ENCODE measurements around the gene LRRC8D.

Gene LRRC8D

DNA sequence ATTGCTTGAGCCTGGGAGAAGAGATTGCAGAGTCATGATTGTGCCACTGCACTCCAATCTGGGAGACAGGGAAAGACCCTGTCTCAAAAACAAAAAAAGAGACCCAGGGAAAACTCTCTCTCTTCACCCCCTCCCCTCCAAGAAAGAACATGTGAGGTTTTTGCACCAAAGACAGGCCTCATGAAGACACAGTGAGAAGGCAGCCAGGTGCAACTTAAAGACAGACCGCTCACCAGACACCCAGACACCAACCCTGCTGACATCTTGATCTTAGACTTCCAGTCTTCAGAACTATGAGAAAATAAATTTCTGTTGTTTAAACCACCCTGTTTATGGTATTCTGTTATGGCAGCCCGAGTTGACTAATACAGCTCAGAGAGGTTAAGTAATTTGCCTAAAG, 13.3 kb upstream of the LRRC8D start:
- Histone ChIP-seq H3K9me3 (ENCODE audit: control insufficient read depth, insufficient read depth, low read length) (no peaks in the 10 kb centered on the region), H3K27me3 (ENCODE audit: control insufficient read depth, insufficient read depth, low read length) (no peaks in the 10 kb centered on the region), H3K4me3 (ENCODE audit: low read length) (no peak overlapping the region), H3K27ac (ENCODE audit: low read length) (no peak overlapping the region), H3K36me3 (ENCODE audit: control insufficient read depth, insufficient read depth, low read length) (no peaks in the 10 kb centered on the region), H3K4me1 (ENCODE audit: control insufficient read depth, insufficient read depth, low read length) (peaks cover 7% of the 10 kb centered on the region)
- DNase-seq (ENCODE audit: low read depth, low spot score), result no peak
- WGBS (ENCODE audit: insufficient coverage, insufficient read length), result no CpG with 5 or more reads among the region's 2 CpGs

DNA sequence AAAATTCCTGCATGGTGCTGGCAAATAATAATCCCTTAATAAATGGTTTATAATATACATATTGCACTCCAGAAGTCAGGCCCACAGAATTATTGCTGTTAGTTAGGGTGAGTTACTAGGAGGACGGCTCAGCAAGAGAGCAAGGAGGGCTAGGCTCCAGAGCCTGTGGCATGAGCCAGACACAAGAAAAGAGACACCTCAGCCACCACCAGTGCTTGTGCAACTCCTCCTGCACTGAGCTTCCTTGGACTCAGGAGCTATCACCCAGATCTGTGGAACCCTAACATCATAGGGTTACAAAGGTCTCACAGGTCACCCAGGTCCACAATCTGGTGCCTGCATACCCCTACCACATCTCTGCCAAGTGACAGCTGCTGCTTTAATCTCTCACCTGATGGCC, 12.8 kb upstream of the LRRC8D start:
- WGBS (ENCODE audit: insufficient coverage, insufficient read length), result no CpG with 5 or more reads among the region's 1 CpG
- H3K4me1 ChIP-seq (ENCODE audit: control insufficient read depth, insufficient read depth, low read length), result peaks cover 7% of the 10 kb centered on the region
- no peak overlapping the region for H3K27ac ChIP-seq (ENCODE audit: low read length)
- H3K27me3 ChIP-seq (ENCODE audit: control insufficient read depth, insufficient read depth, low read length), result no peaks in the 10 kb centered on the region
- no peak overlapping the region for H3K4me3 ChIP-seq (ENCODE audit: low read length)
- no peak for DNase-seq (ENCODE audit: low read depth, low spot score)
- H3K9me3 ChIP-seq (ENCODE audit: control insufficient read depth, insufficient read depth, low read length), result no peaks in the 10 kb centered on the region
- no peaks in the 10 kb centered on the region for H3K36me3 ChIP-seq (ENCODE audit: control insufficient read depth, insufficient read depth, low read length)

DNA sequence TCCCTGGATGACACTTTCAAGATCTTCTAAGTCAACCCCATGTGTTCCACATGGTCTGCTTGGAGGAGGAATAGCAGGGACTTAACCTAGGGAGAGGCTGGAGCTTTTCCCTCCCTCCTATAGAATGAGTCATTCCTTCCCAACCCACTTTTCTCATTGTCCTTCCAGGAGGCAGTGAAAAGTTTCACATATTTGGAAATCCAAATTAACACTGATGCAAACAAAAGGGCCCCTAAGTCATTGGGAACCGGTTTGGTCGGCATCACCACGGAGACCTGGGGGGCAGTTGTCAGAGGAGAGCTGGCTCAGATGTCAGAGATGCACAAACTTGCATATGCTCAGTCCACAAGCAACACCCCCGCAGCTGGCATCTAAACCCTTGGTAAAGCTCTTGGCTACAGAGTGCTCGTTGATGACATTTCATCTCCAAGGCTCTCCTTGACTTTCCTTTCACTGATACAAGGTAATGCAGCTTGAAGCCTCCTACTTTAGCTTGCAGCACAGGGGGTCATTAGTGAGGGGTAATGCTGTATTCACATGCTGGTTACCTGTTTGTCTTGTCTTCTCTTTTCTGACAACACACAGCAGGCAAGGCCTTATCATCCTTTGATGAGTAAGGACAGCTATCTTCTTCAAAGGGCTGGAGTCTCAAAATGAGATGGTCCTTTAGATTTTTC, 12.3 kb upstream of the LRRC8D start:
- no peak for DNase-seq (ENCODE audit: low read depth, low spot score)
- Histone ChIP-seq H3K27ac (ENCODE audit: low read length) (no peak overlapping the region), H3K4me1 (ENCODE audit: control insufficient read depth, insufficient read depth, low read length) (peaks cover 7% of the 10 kb centered on the region), H3K9me3 (ENCODE audit: control insufficient read depth, insufficient read depth, low read length) (no peaks in the 10 kb centered on the region), H3K4me3 (ENCODE audit: low read length) (no peak overlapping the region), H3K27me3 (ENCODE audit: control insufficient read depth, insufficient read depth, low read length) (no peaks in the 10 kb centered on the region), H3K36me3 (ENCODE audit: control insufficient read depth, insufficient read depth, low read length) (no peaks in the 10 kb centered on the region)
- WGBS (ENCODE audit: insufficient coverage, insufficient read length), result no CpG with 5 or more reads among the region's 5 CpGs

DNA sequence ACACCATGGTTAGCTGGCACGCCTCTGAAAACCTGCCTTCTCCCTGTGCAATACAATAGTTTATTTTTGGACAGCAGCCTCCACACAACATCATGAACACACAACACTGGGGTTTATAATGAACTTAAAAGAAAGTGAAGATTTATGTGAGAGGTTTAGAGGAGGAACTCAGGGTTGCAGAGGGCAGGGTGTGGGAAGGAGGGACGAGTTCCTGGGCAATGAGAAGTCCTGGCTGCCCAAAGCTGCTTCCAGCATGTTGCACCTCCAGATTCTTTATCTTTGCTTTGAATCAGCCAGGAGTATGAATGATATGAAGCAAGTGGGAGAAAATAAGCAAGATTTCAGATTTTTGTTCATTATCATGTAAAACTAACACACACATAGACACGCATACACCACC, 11.3 kb upstream of the LRRC8D start:
- H3K36me3 ChIP-seq (ENCODE audit: control insufficient read depth, insufficient read depth, low read length), result no peaks in the 10 kb centered on the region
- WGBS (ENCODE audit: insufficient coverage, insufficient read length), result 100% methylated on average over 1 of the region's 3 CpGs
- DNase-seq (ENCODE audit: low read depth, low spot score), result no peak

DNA sequence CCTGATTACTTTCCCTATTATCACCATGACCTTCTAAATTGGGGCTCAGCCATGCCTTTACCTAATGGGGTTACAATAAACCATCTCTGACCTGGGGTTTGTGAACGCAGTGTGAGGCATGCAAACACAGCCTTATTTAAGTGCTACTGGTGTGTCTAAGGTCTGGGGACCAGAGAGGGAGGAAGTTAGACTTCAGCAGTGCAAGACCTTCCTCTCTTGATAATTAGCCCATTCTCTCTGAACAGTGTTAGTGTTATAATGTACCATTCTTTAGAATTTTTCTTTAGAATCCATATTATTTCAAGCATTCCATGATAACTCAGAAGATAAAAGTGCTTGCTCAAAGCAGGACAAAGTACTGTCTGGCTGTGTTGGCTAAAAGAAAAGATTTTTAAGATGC, 10.5 kb upstream of the LRRC8D start:
- WGBS (ENCODE audit: insufficient coverage, insufficient read length), result no CpG with 5 or more reads among the region's 1 CpG
- H3K4me1 ChIP-seq (ENCODE audit: control insufficient read depth, insufficient read depth, low read length), result peaks cover 7% of the 10 kb centered on the region
- DNase-seq (ENCODE audit: low read depth, low spot score), result no peak

More for the DNA sequence above, 11.3 kb upstream of the LRRC8D start:
- H3K4me3 ChIP-seq (ENCODE audit: low read length), result no peak overlapping the region
- H3K27me3 ChIP-seq (ENCODE audit: control insufficient read depth, insufficient read depth, low read length), result no peaks in the 10 kb centered on the region
- H3K9me3 ChIP-seq (ENCODE audit: control insufficient read depth, insufficient read depth, low read length), result no peaks in the 10 kb centered on the region
- H3K4me1 ChIP-seq (ENCODE audit: control insufficient read depth, insufficient read depth, low read length), result peaks cover 7% of the 10 kb centered on the region
- H3K27ac ChIP-seq (ENCODE audit: low read length), result no peak overlapping the region

DNA sequence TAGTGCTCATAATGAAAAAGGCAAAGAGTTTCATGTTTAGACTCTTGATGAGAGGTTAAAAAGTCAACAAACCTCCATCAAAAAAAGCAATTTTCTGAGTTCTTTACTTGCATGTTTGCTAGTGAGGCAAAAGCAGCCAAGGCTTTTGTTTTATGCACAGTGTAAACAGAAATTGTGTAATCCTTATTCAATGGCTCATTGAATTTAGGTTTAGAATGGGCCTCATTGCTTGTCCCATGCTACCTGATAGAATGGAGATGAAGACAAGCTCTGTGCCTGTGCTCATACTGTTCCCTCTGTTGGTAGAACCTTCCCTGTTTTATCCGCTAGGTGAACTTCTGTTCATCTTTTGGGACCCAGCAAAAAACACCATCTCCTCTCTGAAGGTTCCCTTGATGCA, 10.0 kb upstream of the LRRC8D start:
- WGBS (ENCODE audit: insufficient coverage, insufficient read length), result no CpG with 5 or more reads among the region's 1 CpG

More for the DNA sequence above, 10.5 kb upstream of the LRRC8D start:
- Histone ChIP-seq H3K27me3 (ENCODE audit: control insufficient read depth, insufficient read depth, low read length) (no peaks in the 10 kb centered on the region), H3K9me3 (ENCODE audit: control insufficient read depth, insufficient read depth, low read length) (no peaks in the 10 kb centered on the region), H3K36me3 (ENCODE audit: control insufficient read depth, insufficient read depth, low read length) (no peaks in the 10 kb centered on the region), H3K27ac (ENCODE audit: low read length) (no peak overlapping the region), H3K4me3 (ENCODE audit: low read length) (no peak overlapping the region)

DNA sequence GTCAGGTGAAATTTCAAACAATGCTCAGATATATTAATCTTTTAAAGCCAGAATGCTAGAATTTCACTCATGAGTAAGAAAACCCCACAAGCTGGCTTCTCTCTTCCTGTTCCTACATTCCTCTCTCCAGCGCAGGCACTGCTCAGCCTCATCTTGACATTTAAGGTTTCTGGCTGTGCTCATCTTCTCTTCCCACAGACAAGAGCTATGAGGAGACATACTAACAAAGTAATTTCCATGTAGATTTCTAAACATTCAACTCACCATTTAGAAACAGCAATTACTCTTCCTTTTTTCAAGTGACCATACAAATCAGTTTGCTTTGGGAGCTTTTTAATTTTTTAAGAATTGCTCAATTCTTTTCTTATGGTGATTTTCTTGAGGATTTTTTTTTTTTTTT, 7.8 kb upstream of the LRRC8D start:
- DNase-seq (ENCODE audit: low read depth, low spot score), result no peak
- Histone ChIP-seq H3K27me3 (ENCODE audit: control insufficient read depth, insufficient read depth, low read length) (no peaks in the 10 kb centered on the region), H3K4me1 (ENCODE audit: control insufficient read depth, insufficient read depth, low read length) (peaks cover 6% of the 10 kb centered on the region), H3K36me3 (ENCODE audit: control insufficient read depth, insufficient read depth, low read length) (no peaks in the 10 kb centered on the region), H3K4me3 (ENCODE audit: low read length) (no peak overlapping the region), H3K9me3 (ENCODE audit: control insufficient read depth, insufficient read depth, low read length) (no peaks in the 10 kb centered on the region), H3K27ac (ENCODE audit: low read length) (no peak overlapping the region)
- WGBS (ENCODE audit: insufficient coverage, insufficient read length), result no CpG with 5 or more reads among the region's 1 CpG

More for the DNA sequence above, 10.0 kb upstream of the LRRC8D start:
- no peak for DNase-seq (ENCODE audit: low read depth, low spot score)
- Histone ChIP-seq H3K27ac (ENCODE audit: low read length) (no peak overlapping the region), H3K4me3 (ENCODE audit: low read length) (no peak overlapping the region), H3K4me1 (ENCODE audit: control insufficient read depth, insufficient read depth, low read length) (peaks cover 7% of the 10 kb centered on the region), H3K36me3 (ENCODE audit: control insufficient read depth, insufficient read depth, low read length) (no peaks in the 10 kb centered on the region), H3K9me3 (ENCODE audit: control insufficient read depth, insufficient read depth, low read length) (no peaks in the 10 kb centered on the region), H3K27me3 (ENCODE audit: control insufficient read depth, insufficient read depth, low read length) (no peaks in the 10 kb centered on the region)

DNA sequence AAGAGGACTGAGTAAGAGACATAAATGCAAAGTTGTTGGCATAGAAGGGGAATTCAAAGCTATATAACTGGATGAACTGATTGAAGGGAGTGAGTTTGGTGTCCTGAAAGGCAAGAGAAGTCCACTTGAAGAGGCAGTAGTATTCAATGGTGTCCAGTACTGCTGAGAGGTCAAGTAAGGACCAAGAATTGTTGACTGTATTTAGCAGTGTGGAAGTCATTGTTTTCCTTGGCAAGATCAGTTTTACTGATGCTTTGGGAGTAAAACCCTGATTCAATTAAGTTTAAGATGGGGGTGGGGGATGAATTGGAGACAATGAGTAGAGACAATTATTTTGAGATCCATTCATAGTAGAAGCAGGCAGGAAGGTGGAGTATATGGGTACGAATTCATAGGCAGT, 5.8 kb upstream of the LRRC8D start:
- no peaks in the 10 kb centered on the region for H3K27me3 ChIP-seq (ENCODE audit: control insufficient read depth, insufficient read depth, low read length)
- DNase-seq (ENCODE audit: low read depth, low spot score), result no peak
- H3K36me3 ChIP-seq (ENCODE audit: control insufficient read depth, insufficient read depth, low read length), result no peaks in the 10 kb centered on the region
- no peak overlapping the region for H3K27ac ChIP-seq (ENCODE audit: low read length)
- H3K4me3 ChIP-seq (ENCODE audit: low read length), result no peak overlapping the region
- no peaks in the 10 kb centered on the region for H3K4me1 ChIP-seq (ENCODE audit: control insufficient read depth, insufficient read depth, low read length)
- no peaks in the 10 kb centered on the region for H3K9me3 ChIP-seq (ENCODE audit: control insufficient read depth, insufficient read depth, low read length)
- no CpG with 5 or more reads among the region's 1 CpG for WGBS (ENCODE audit: insufficient coverage, insufficient read length)

DNA sequence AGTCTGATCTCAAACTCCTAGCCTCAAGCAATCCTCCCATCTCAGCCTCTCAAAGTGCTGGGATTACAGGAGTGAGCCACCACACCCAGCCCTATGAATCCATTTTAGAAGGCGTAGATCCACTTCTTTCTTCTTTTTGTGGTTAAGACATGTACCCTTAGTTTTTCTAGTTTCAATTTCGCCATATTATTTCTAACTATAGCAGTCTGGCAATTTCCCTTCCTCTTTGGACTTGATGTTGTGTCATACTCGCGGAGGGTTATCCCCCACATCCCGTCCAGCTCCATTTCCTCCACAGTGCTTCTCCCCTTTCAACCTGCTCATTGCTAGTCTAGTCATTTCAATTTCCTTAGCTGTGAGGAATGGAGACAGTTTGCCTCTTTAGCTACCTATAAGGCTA, 5.2 kb upstream of the LRRC8D start:
- DNase-seq (ENCODE audit: low read depth, low spot score), result no peak
- Histone ChIP-seq H3K36me3 (ENCODE audit: control insufficient read depth, insufficient read depth, low read length) (no peaks in the 10 kb centered on the region), H3K4me1 (ENCODE audit: control insufficient read depth, insufficient read depth, low read length) (no peaks in the 10 kb centered on the region), H3K27me3 (ENCODE audit: control insufficient read depth, insufficient read depth, low read length) (no peaks in the 10 kb centered on the region), H3K27ac (ENCODE audit: low read length) (no peak overlapping the region), H3K4me3 (ENCODE audit: low read length) (no peak overlapping the region), H3K9me3 (ENCODE audit: control insufficient read depth, insufficient read depth, low read length) (no peaks in the 10 kb centered on the region)
- WGBS (ENCODE audit: insufficient coverage, insufficient read length), result no CpG with 5 or more reads among the region's 5 CpGs

DNA sequence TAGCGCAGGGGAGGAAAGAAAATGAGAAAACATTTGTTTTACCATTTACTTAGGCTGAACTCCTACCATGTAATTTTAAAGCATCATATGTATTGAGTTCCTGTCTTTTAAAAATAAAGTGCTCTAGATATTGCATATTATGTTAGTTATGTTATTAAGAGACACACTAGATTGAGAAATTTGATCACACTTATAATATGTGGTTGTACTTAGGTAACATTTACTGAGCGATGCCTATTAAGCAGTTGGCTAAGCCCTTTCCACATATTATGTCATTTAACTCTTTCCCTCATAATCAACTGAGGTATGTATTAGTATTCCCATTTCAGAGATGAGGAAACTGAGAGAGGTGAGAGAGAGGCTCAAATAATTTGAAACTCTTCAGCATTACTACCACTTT, 4.5 kb upstream of the LRRC8D start:
- H3K27ac ChIP-seq (ENCODE audit: low read length), result no peak overlapping the region
- no peaks in the 10 kb centered on the region for H3K4me1 ChIP-seq (ENCODE audit: control insufficient read depth, insufficient read depth, low read length)
- no CpG with 5 or more reads among the region's 2 CpGs for WGBS (ENCODE audit: insufficient coverage, insufficient read length)

More for the DNA sequence above, 4.5 kb upstream of the LRRC8D start:
- no peaks in the 10 kb centered on the region for H3K27me3 ChIP-seq (ENCODE audit: control insufficient read depth, insufficient read depth, low read length)
- H3K36me3 ChIP-seq (ENCODE audit: control insufficient read depth, insufficient read depth, low read length), result no peaks in the 10 kb centered on the region
- H3K9me3 ChIP-seq (ENCODE audit: control insufficient read depth, insufficient read depth, low read length), result no peaks in the 10 kb centered on the region
- no peak overlapping the region for H3K4me3 ChIP-seq (ENCODE audit: low read length)
- no peak for DNase-seq (ENCODE audit: low read depth, low spot score)

All from iPS DF 6.9 (cell line).